Activated naive CD4-positive, alpha-beta T cell treated with anti-CD3 and anti-CD28 coated beads for 36 hours (primary cell): ENCODE measurements around the gene TSNAXIP1. TPM values are rescaled to one million over a fixed set of nuclear protein-coding genes. Genes with fewer than 3 reads are reported as not detected.

Experiments used
- CTCF ChIA-PET: fragments of 350-600 bp; sonication (Branson Sonifier 250); formaldehyde crosslinking; loops from one replicate; lab custom pipeline; 2021; ENCODE audit warnings: antibody characterized with exemption; lab: Charles Lee
- DNase-seq: peaks from one replicate; pipeline ENCODE4 v3.0.0-alpha.2; 2020
- H3K27ac Mint-ChIP-seq: one replicate; pipeline ENCODE4 v1.8.0; 2021; ENCODE audit warnings: mild to moderate bottlenecking, mixed read lengths
- H3K27me3 Mint-ChIP-seq: one replicate; pipeline ENCODE4 v1.8.0; 2021; ENCODE audit warnings: low read depth, mixed read lengths
- H3K36me3 Mint-ChIP-seq: one replicate; pipeline ENCODE4 v1.8.0; 2021; ENCODE audit warnings: low read depth, mixed read lengths
- H3K4me1 Mint-ChIP-seq: one replicate; pipeline ENCODE4 v1.8.0; 2021; ENCODE audit warnings: low read depth, mixed read lengths
- H3K4me3 Mint-ChIP-seq: one replicate; pipeline ENCODE4 v1.8.0; 2021; ENCODE audit warnings: mild to moderate bottlenecking, moderate library complexity, mixed read lengths
- H3K9me3 Mint-ChIP-seq: one replicate; pipeline ENCODE4 v1.8.0; 2021; ENCODE audit warnings: mixed read lengths
- intact Hi-C: fragments of 100-400 bp; cut with micrococcal nuclease; formaldehyde crosslinking; loops from one replicate; pipeline ENCODE4 v1.15.1; 2023
- total RNA-seq, 2 experiments: library from RNA; stranded (reverse); gene quantifications; one replicate each; pipeline ENCODE4 v1.2.3, GENCODE V29; 2021

TSNAXIP1 gene
- total RNA-seq, 2 experiments from 2014 or later = 0.35 to 0.50 TPM

DNA sequence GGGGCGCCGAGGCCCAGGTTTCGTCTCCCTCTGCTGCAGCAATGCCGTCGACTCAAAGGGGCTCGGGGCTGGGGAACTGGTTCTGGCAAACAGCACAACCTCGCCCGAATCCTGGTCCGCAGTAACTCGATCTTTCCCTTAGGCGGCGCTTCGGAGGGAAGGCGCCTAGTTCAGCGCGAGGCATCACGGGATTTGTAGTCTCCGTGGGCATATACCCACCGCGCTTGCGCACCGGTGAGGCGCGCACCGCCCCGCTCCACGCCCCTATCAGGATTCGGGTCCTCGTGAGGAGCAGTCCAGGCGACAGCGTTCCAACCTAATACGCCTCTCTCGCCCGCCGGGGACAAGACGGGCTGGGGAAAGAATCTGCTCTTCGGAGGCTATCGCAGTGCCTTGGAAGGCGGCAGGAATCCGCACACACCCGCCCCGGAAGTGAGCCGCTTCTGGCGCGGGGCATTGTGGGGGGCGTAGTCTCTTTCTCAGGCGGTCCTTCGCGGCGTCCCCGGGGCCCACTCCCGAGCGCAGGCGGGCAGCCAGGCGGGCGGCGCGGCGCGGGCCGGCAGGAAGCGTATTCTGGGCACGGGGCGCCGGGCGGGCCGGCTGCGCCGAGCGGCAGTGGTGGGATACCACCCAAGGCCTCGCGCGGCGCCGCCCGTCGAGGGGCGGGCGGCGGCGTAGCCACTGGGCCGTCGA, 35.3 kb downstream of the TSNAXIP1 start, which contains the start of gene THAP11:
Gene THAP11 (plus strand): TSS at position 505 of the 693 bp plus-strand sequence. CDS start 235 bp downstream, outside the sequence.
- CTCF ChIA-PET = interaction anchor here (1.2 to 1.5 kb wide), 2 partner anchors 26 to 27 kb away, joined by 3 to 7 read pairs; no protein-coding TSS in a partner anchor
- peak within 1 kb of the TSS; percentile 91 for H3K4me3 Mint-ChIP-seq
- H3K4me1 Mint-ChIP-seq = peaks cover 33% of the 10 kb centered on the region
- no peaks in the 10 kb centered on the region for H3K9me3 Mint-ChIP-seq
- intact Hi-C loops = loop anchor here (1.0 to 5.0 kb wide), 9 partner anchors 9 to 615 kb away; partner anchors contain the start of genes CTCF, FHOD1, GFOD2 and RANBP10
- DNase-seq = peak; percentile 97
- peaks cover 4% of the 10 kb centered on the region for H3K36me3 Mint-ChIP-seq
- H3K27me3 Mint-ChIP-seq = no peaks in the 10 kb centered on the region
- H3K27ac Mint-ChIP-seq = peak within 1 kb of the TSS; percentile 98

DNA sequence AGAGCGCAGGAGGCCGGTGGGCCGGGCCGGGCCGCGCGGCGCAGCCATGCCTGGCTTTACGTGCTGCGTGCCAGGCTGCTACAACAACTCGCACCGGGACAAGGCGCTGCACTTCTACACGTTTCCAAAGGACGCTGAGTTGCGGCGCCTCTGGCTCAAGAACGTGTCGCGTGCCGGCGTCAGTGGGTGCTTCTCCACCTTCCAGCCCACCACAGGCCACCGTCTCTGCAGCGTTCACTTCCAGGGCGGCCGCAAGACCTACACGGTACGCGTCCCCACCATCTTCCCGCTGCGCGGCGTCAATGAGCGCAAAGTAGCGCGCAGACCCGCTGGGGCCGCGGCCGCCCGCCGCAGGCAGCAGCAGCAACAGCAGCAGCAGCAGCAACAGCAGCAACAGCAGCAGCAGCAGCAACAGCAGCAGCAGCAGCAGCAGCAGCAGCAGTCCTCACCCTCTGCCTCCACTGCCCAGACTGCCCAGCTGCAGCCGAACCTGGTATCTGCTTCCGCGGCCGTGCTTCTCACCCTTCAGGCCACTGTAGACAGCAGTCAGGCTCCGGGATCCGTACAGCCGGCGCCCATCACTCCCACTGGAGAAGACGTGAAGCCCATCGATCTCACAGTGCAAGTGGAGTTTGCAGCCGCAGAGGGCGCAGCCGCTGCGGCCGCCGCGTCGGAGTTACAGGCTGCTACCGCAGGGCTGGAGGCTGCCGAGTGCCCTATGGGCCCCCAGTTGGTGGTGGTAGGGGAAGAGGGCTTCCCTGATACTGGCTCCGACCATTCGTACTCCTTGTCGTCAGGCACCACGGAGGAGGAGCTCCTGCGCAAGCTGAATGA, 36.0 kb downstream of the TSNAXIP1 start:
- Mint-ChIP-seq H3K4me3 (peak overlapping the region; percentile 89), H3K27ac (peak overlapping the region; percentile 87), H3K4me1 (peaks cover 35% of the 10 kb centered on the region), H3K27me3 (no peaks in the 10 kb centered on the region), H3K9me3 (no peaks in the 10 kb centered on the region), H3K36me3 (peaks cover 4% of the 10 kb centered on the region)
- DNase-seq = peak; percentile 71
- CTCF ChIA-PET = interaction anchor here (0.7 to 4.2 kb wide), 6 partner anchors 9 to 295 kb away, joined by 3 to 35 read pairs (median 3); no protein-coding TSS in a partner anchor
- intact Hi-C loops = loop anchor here (1.0 to 5.0 kb wide), 9 partner anchors 9 to 615 kb away; partner anchors contain the start of genes CTCF, FHOD1, GFOD2 and RANBP10

DNA sequence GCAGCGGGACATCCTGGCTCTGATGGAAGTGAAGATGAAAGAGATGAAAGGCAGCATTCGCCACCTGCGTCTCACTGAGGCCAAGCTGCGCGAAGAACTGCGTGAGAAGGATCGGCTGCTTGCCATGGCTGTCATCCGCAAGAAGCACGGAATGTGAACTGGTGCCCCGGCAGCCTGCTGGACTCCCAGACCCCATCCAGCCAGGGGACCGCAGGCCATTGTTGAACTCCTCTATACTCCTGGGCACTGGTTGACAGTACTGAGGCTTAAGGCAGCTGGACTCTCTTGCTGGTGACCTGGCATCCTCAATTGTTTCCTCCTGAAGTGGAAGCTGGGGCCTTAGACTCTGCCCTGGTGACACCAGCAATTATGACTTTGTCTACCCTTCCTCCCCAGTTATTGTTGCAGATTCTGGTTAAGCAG, 36.7 kb downstream of the TSNAXIP1 start:
- H3K36me3 Mint-ChIP-seq = peaks cover 4% of the 10 kb centered on the region
- H3K4me1 Mint-ChIP-seq = peaks cover 41% of the 10 kb centered on the region
- DNase-seq = no peak
- CTCF ChIA-PET = interaction anchor here (0.6 to 4.2 kb wide), 8 partner anchors 10 to 296 kb away, joined by 3 to 35 read pairs (median 3); no protein-coding TSS in a partner anchor
- H3K27me3 Mint-ChIP-seq = no peaks in the 10 kb centered on the region
- H3K27ac Mint-ChIP-seq = peak overlapping the region; percentile 87
- intact Hi-C loops = loop anchor here (2.0 to 5.0 kb wide), 3 partner anchors 75 to 596 kb away; partner anchors contain the start of genes FHOD1, GFOD2 and SLC9A5
- peak overlapping the region; percentile 89 for H3K4me3 Mint-ChIP-seq
- H3K9me3 Mint-ChIP-seq = no peaks in the 10 kb centered on the region

DNA sequence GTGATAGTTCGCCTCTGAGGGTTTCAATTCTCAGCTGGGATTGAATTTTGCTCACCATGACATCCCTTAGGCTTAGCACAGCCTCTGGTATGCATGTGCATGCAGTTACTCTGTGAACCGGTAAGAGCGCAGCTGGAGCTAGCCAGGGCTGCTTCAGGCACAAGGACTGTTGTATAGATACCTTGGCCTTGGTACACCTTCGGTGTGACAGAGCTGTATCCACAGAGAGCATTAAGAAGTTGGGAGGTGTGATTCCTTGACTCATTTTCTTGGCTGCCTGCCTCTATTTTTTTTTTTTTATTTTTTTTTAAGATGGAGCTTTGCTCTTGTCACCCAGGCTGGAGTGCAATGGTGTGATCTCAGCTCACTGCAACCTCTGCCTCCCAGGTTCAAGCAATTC, 37.8 kb downstream of the TSNAXIP1 start:
- no peaks in the 10 kb centered on the region for H3K9me3 Mint-ChIP-seq
- no peak for DNase-seq
- intact Hi-C loops = loop anchor here (5.0 kb wide), 1 partner anchor 597 kb away; the partner anchor contains the start of genes FHOD1 and SLC9A5
- H3K27ac Mint-ChIP-seq = peak overlapping the region; percentile 92
- no peaks in the 10 kb centered on the region for H3K27me3 Mint-ChIP-seq
- peaks cover 48% of the 10 kb centered on the region for H3K4me1 Mint-ChIP-seq
- peaks cover 6% of the 10 kb centered on the region for H3K36me3 Mint-ChIP-seq
- CTCF ChIA-PET = interaction anchor here (0.6 to 4.2 kb wide), 11 partner anchors 11 to 1855 kb away, joined by 3 to 35 read pairs (median 3); no protein-coding TSS in a partner anchor
- peak overlapping the region; percentile 89 for H3K4me3 Mint-ChIP-seq

DNA sequence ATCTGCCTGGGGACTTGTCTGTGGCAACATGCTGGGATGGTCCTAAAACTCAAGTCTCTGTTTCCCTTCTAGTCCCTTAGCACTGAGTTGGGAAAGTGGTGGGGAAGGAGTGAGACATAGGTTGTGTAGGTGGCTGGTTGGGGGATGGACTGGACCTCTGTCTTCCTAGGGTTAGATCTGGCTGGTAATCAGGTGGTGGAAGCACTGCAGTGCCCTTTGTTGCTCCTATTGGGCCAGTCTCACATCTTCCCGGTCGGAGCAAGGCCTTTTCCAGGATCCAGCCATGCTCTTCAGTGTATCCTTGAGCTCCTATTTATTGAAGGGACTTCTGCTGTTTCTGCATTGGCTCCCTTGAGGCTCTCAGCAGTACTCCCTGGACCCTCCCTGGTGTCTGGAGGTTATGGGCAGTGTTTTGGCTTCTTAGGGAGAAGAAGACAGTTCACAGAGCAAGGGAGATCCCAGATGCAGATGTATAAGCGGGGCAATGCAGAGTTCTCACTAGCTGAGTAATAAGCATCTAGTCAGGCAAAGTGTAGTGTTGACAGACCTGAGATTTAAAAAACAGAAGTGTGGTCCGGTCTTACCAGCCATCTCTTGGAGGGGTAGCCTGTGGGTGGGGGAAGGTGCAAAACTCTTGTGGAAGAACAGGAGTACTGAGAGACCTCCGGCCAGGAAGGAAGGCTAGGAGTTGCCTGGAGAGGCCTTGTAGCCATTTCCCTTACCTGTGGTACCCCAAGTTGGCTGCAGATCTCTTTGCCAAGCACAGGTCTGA, 38.8 kb downstream of the TSNAXIP1 start:
- peak overlapping the region; percentile 81 for H3K4me3 Mint-ChIP-seq
- no peaks in the 10 kb centered on the region for H3K9me3 Mint-ChIP-seq
- peak overlapping the region; percentile 92 for H3K27ac Mint-ChIP-seq
- H3K36me3 Mint-ChIP-seq = peaks cover 6% of the 10 kb centered on the region
- H3K27me3 Mint-ChIP-seq = no peaks in the 10 kb centered on the region
- intact Hi-C loops = loop anchor here (1.0 to 2.0 kb wide), 12 partner anchors 12 to 465 kb away; partner anchors contain the start of genes ACD, CTCF, NFATC3 and PARD6A
- DNase-seq = peak; percentile 19
- H3K4me1 Mint-ChIP-seq = peaks cover 52% of the 10 kb centered on the region
- CTCF ChIA-PET = interaction anchor here (0.6 to 4.2 kb wide), 10 partner anchors 8 to 1123 kb away, joined by 3 to 35 read pairs (median 3); no protein-coding TSS in a partner anchor

DNA sequence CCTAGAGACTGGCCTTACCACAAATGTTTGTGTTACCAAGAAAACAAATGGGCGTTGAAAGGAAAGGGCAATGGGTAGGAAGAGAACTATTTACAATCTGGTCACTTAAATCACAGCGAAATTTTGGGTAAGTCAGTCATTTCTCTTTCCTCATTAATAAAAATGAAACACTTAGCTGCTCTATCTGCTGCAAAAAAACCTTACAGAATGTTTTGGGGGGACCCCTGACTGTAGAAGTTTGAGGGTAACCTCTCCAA, 39.3 kb downstream of the TSNAXIP1 start:
- no peaks in the 10 kb centered on the region for H3K9me3 Mint-ChIP-seq
- H3K27me3 Mint-ChIP-seq = no peaks in the 10 kb centered on the region
- DNase-seq = no peak
- CTCF ChIA-PET = interaction anchor here (0.6 to 4.2 kb wide), 6 partner anchors 9 to 571 kb away, joined by 3 to 35 read pairs (median 3); no protein-coding TSS in a partner anchor
- peak overlapping the region; percentile 81 for H3K4me3 Mint-ChIP-seq
- peaks cover 6% of the 10 kb centered on the region for H3K36me3 Mint-ChIP-seq
- intact Hi-C loops = loop anchor here (1.0 to 2.0 kb wide), 12 partner anchors 13 to 464 kb away; partner anchors contain the start of genes ACD, CTCF, NFATC3 and PARD6A
- peaks cover 52% of the 10 kb centered on the region for H3K4me1 Mint-ChIP-seq
- H3K27ac Mint-ChIP-seq = peak overlapping the region; percentile 92

DNA sequence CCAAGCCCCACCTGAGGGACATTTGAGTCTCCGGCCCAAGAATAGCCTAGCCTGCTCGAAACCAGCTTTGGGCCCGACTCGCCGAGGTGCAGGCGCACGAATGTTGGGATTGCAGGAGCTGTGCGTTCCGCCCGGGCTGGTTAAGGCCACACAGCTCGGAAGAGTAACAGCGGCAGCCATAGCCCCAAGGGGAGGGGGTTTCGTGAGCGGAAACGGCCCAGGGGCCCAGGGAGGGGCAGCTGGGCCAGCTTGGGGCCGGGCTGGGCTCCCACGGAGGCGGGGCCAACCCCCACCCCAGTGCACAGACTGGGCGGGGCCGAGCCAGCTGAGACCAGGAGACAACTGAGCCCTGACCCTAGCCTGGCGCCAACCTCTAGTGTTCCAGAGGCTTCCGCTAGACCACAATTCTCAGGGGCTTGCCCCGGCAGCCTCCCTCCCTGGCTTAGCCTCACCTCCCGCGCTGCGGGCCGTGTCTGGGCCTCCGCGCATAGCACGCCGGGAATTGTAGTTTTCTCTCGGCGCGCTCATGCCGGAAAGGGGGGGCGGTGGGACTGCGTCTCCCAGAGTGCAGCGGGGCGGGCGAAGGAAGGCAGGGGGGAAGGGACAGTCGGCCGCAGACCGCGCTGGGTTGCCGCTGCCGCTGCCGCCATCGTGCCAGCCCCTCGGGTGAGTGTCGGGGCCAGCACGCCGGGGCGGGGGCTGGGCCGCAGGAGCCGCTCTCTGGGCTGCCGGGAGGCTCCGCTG, 39.8 kb downstream of the TSNAXIP1 start, which contains the start of gene NUTF2:
Gene NUTF2 (plus strand): TSS at position 614 of the 744 bp plus-strand sequence. CDS start 18,198 bp downstream, outside the sequence.
- Mint-ChIP-seq H3K27me3 (no peaks in the 10 kb centered on the region), H3K4me1 (peaks cover 50% of the 10 kb centered on the region), H3K27ac (peak within 1 kb of the TSS; percentile 92), H3K4me3 (peak within 1 kb of the TSS; percentile 92), H3K36me3 (peaks cover 6% of the 10 kb centered on the region), H3K9me3 (no peaks in the 10 kb centered on the region)
- CTCF ChIA-PET = interaction anchor here (0.6 to 4.2 kb wide), 5 partner anchors 31 to 571 kb away, joined by 3 to 35 read pairs (median 3); no protein-coding TSS in a partner anchor
- DNase-seq = peak; percentile 98
- intact Hi-C loops = loop anchor here (1.0 to 2.0 kb wide), 12 partner anchors 13 to 464 kb away; partner anchors contain the start of genes ACD, CTCF, NFATC3 and PARD6A

DNA sequence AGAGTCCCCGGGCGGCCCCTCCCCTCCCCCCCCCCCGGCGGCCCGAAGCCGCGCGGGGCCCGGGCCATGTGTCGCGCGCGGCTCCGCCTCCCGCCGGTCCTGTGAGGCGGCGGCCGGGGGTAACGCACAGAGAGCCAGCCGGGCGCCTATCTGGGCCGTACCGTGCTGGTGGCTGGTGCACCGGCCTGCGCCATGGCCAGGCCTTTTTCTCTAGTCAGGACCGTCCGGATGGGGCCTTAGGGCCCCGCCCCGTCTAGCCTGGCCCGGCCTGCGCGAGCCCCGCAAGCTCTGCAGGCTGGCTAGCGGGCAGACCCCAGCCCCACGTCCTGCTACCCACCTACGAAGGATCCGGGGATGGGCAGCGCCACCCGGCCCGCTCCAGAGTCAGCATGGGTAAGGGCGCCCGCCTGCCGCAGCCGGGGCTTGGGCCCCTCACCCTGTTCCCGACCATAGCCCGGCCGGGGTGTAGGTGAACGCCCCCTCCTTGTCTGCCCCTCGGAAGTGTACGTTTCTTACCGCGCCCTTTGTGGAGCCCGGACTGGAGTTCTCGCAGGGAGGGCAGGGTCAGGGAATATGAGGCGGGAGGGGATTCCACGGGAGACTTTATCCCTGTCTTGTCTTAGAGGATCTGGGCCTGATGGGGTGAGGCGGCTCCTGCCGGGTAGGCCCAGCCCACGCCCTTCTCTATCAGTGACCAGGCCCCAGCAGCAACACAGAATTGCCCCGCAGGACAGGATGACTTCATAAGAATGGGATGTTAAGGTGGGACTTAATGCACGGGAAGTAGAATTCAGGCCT, 40.6 kb downstream of the TSNAXIP1 start, which contains the start of gene CENPT:
Gene CENPT (minus strand): TSS at position 630 of the 798 bp plus-strand sequence. CDS start 13,834 bp downstream, outside the sequence.
- Mint-ChIP-seq H3K4me3 (peak within 1 kb of the TSS; percentile 92), H3K36me3 (peaks cover 6% of the 10 kb centered on the region), H3K4me1 (peaks cover 49% of the 10 kb centered on the region), H3K27ac (peak within 1 kb of the TSS; percentile 92), H3K9me3 (no peaks in the 10 kb centered on the region), H3K27me3 (no peaks in the 10 kb centered on the region)
- CTCF ChIA-PET = interaction anchor here (1.8 to 4.2 kb wide), 2 partner anchors 31 kb away, joined by 8 to 35 read pairs; no protein-coding TSS in a partner anchor
- peak; percentile 18 for DNase-seq
- intact Hi-C loops = loop anchor here (2.0 kb wide), 3 partner anchors 18 to 326 kb away; partner anchors contain the start of gene NFATC3

DNA sequence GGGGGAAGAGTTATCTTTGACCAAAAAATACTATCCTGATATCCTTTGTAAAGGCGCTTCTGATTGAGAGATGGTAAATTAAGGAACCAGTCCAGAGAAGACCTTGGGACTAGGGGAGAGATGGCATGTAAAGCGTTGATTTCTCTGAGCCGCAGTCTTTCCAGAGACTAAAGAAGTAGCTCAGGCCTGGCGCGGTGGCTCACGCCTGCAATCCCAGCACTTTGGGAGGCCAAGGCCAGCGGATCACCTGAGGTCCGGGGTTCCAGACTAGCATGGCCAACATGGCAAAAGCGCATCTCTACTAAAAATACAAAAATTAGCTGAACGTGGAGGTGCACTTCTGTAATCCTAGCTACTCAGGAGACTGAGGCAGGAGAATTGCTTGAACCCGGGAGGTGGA, 41.4 kb downstream of the TSNAXIP1 start:
- H3K27me3 Mint-ChIP-seq = no peaks in the 10 kb centered on the region
- peaks cover 5% of the 10 kb centered on the region for H3K36me3 Mint-ChIP-seq
- H3K4me3 Mint-ChIP-seq = peak overlapping the region; percentile 92
- H3K27ac Mint-ChIP-seq = peak overlapping the region; percentile 36
- no peaks in the 10 kb centered on the region for H3K9me3 Mint-ChIP-seq
- intact Hi-C loops = no loop called here
- CTCF ChIA-PET = interaction anchor here (0.9 to 1.8 kb wide), 5 partner anchors 19 to 326 kb away, joined by 3 to 8 read pairs (median 3); no protein-coding TSS in a partner anchor
- peaks cover 48% of the 10 kb centered on the region for H3K4me1 Mint-ChIP-seq
- no peak for DNase-seq
